HEK293 (cell line): ENCODE results near the gene NHSL2.

ENCODE experiments used
- ELK4 ChIP-seq: IDR thresholded peaks from 2 replicates; pipeline ENCODE4 v1.6.1; 2011; ENCODE audit warnings: mild to moderate bottlenecking, low read depth, low read length, borderline replicate concordance
- GLIS2 ChIP-seq: fragments of 450-650 bp; formaldehyde crosslinking; IDR thresholded peaks from 2 replicates; pipeline ENCODE4 v1.5.1; 2016; ENCODE audit warnings: missing biosample characterization, missing genetic modification characterization
- KLF17 ChIP-seq: fragments of 450-650 bp; formaldehyde crosslinking; IDR thresholded peaks from 2 replicates; pipeline ENCODE4 v1.5.1; 2016; ENCODE audit warnings: missing biosample characterization, missing genetic modification characterization
- KLF9 ChIP-seq: fragments of 450-650 bp; formaldehyde crosslinking; IDR thresholded peaks from 2 replicates; pipeline ENCODE4 v1.5.1; 2016; ENCODE audit warnings: missing biosample characterization, missing genetic modification characterization, low read depth
- RBAK ChIP-seq: fragments of 450-650 bp; formaldehyde crosslinking; IDR thresholded peaks from 2 replicates; pipeline ENCODE4 v1.5.1; 2016; ENCODE audit warnings: missing biosample characterization, missing genetic modification characterization
- SETDB1 ChIP-seq: IDR thresholded peaks from one replicate; pipeline ENCODE4 v1.6.1; 2017; ENCODE audit warnings: mild to moderate bottlenecking, low read length, moderate library complexity, mixed read lengths; ENCODE audit not compliant: insufficient read length
- SP2 ChIP-seq: fragments of 450-650 bp; formaldehyde crosslinking; IDR thresholded peaks from 2 replicates; pipeline ENCODE4 v1.5.1; 2016; ENCODE audit warnings: missing biosample characterization, missing genetic modification characterization
- WT1 ChIP-seq: fragments of 450-650 bp; formaldehyde crosslinking; IDR thresholded peaks from 2 replicates; pipeline ENCODE4 v1.5.1; 2016; ENCODE audit warnings: missing biosample characterization, missing genetic modification characterization
- ZBTB21 ChIP-seq: fragments of 450-650 bp; formaldehyde crosslinking; IDR thresholded peaks from 2 replicates; pipeline ENCODE4 v1.5.1; 2017; ENCODE audit warnings: missing biosample characterization, missing genetic modification characterization
- ZFP41 ChIP-seq: fragments of 450-650 bp; formaldehyde crosslinking; IDR thresholded peaks from 2 replicates; pipeline ENCODE4 v1.5.1; 2016; ENCODE audit warnings: missing biosample characterization, missing genetic modification characterization, borderline replicate concordance
- ZNF140 ChIP-seq: fragments of 450-650 bp; formaldehyde crosslinking; IDR thresholded peaks from 2 replicates; pipeline ENCODE4 v1.5.1; 2016; ENCODE audit warnings: missing biosample characterization, missing genetic modification characterization
- ZNF157 ChIP-seq: fragments of 450-650 bp; formaldehyde crosslinking; IDR thresholded peaks from 2 replicates; pipeline ENCODE4 v1.5.1; 2016; ENCODE audit warnings: missing biosample characterization, missing genetic modification characterization
- ZNF16 ChIP-seq: fragments of 450-650 bp; formaldehyde crosslinking; IDR thresholded peaks from 2 replicates; pipeline ENCODE4 v1.5.1; 2016; ENCODE audit warnings: low read depth, missing biosample characterization, missing genetic modification characterization
- ZNF19 ChIP-seq: fragments of 450-650 bp; formaldehyde crosslinking; IDR thresholded peaks from 2 replicates; pipeline ENCODE4; 2016; ENCODE audit warnings: missing biosample characterization, missing genetic modification characterization, low read depth
- ZNF211 ChIP-seq: fragments of 450-650 bp; formaldehyde crosslinking; IDR thresholded peaks from 2 replicates; pipeline ENCODE4 v1.5.1; 2016; ENCODE audit warnings: low read depth, missing biosample characterization, missing genetic modification characterization
- ZNF23 ChIP-seq: fragments of 450-650 bp; formaldehyde crosslinking; IDR thresholded peaks from 2 replicates; pipeline ENCODE4 v1.5.1; 2016; ENCODE audit warnings: missing biosample characterization, missing genetic modification characterization, borderline replicate concordance
- ZNF239 ChIP-seq: fragments of 450-650 bp; formaldehyde crosslinking; IDR thresholded peaks from 2 replicates; pipeline ENCODE4 v1.5.1; 2016; ENCODE audit warnings: missing biosample characterization, missing genetic modification characterization
- ZNF26 ChIP-seq: fragments of 450-650 bp; formaldehyde crosslinking; IDR thresholded peaks from 2 replicates; pipeline ENCODE4 v1.5.1; 2016; ENCODE audit warnings: missing biosample characterization, missing genetic modification characterization
- ZNF280D ChIP-seq: fragments of 450-650 bp; formaldehyde crosslinking; IDR thresholded peaks from 2 replicates; pipeline ENCODE4 v1.5.1; 2016; ENCODE audit warnings: missing biosample characterization, missing genetic modification characterization
- ZNF37A ChIP-seq: fragments of 450-650 bp; IDR thresholded peaks from 2 replicates; pipeline ENCODE4 v1.5.1; 2018; ENCODE audit warnings: missing biosample characterization, missing genetic modification characterization
- ZNF426 ChIP-seq: fragments of 450-650 bp; formaldehyde crosslinking; IDR thresholded peaks from 2 replicates; pipeline ENCODE4 v1.5.1; 2017; ENCODE audit warnings: missing biosample characterization, missing genetic modification characterization, mild to moderate bottlenecking, inconsistent platforms, moderate library complexity
- ZNF513 ChIP-seq: fragments of 450-650 bp; IDR thresholded peaks from 2 replicates; pipeline ENCODE4 v1.5.1; 2018; ENCODE audit warnings: missing biosample characterization, missing genetic modification characterization
- ZNF555 ChIP-seq: fragments of 450-650 bp; formaldehyde crosslinking; conservative IDR thresholded peaks from 2 replicates; pipeline ENCODE4 v1.5.1; 2017; ENCODE audit warnings: missing biosample characterization, mild to moderate bottlenecking, missing genetic modification characterization, inconsistent platforms
- ZNF558 ChIP-seq: fragments of 450-650 bp; formaldehyde crosslinking; IDR thresholded peaks from 2 replicates; pipeline ENCODE4 v1.5.1; 2016; ENCODE audit warnings: missing biosample characterization, missing genetic modification characterization
- ZNF571 ChIP-seq: fragments of 450-650 bp; formaldehyde crosslinking; IDR thresholded peaks from 2 replicates; pipeline ENCODE4 v1.5.0; 2017; ENCODE audit warnings: missing biosample characterization, missing genetic modification characterization
- ZNF585B ChIP-seq: fragments of 450-650 bp; formaldehyde crosslinking; IDR thresholded peaks from 2 replicates; pipeline ENCODE4 v1.5.1; 2016; ENCODE audit warnings: missing biosample characterization, missing genetic modification characterization
- ZNF639 ChIP-seq: fragments of 450-650 bp; formaldehyde crosslinking; IDR thresholded peaks from 2 replicates; pipeline ENCODE4 v1.5.1; 2016; ENCODE audit warnings: missing biosample characterization, missing genetic modification characterization
- ZNF664 ChIP-seq: fragments of 450-650 bp; formaldehyde crosslinking; IDR thresholded peaks from 2 replicates; pipeline ENCODE4 v1.5.1; 2016; ENCODE audit warnings: missing biosample characterization, missing genetic modification characterization
- ZSCAN5A ChIP-seq: fragments of 450-650 bp; formaldehyde crosslinking; IDR thresholded peaks from 2 replicates; pipeline ENCODE4 v1.5.1; 2016; ENCODE audit warnings: missing biosample characterization, missing genetic modification characterization

The NHSL2 gene

GRCh38 chrX:71910986-71911730, 513 bp downstream of the NHSL2 start (continued):
- TF ChIP-seq ZNF280D (tag by site-specific recombination) (no peak), KLF9 (tag by site-specific recombination) (peak; percentile 37; the same call in 1 of the 2 replicates), ZNF558 (tag by site-specific recombination) (no peak), WT1 (tag by site-specific recombination) (peak; percentile 37), ZNF211 (tag by site-specific recombination) (no peak), ZNF37A (tag by site-specific recombination) (no peak), ZSCAN5A (tag by site-specific recombination) (0 out of 2 replicates have a peak, but pooled peaks have one; percentile 7), ZNF19 (tag by site-specific recombination) (no peak), RBAK (tag by site-specific recombination) (no peak), KLF17 (tag by site-specific recombination) (0 out of 2 replicates have a peak, but pooled peaks have one; percentile 19), ZFP41 (tag by site-specific recombination) (no peak), ZNF26 (tag by site-specific recombination) (no peak), ZNF239 (tag by site-specific recombination) (no peak), ZNF571 (tag by site-specific recombination) (no peak), ZNF23 (tag by site-specific recombination) (no peak), ZNF664 (tag by site-specific recombination) (no peak), ZBTB21 (no peak), ELK4 (no peak), ZNF555 (no peak), ZNF140 (tag by site-specific recombination) (no peak), ZNF639 (no peak), ZNF585B (tag by site-specific recombination) (no peak), SP2 (tag by site-specific recombination) (peak; percentile 81), ZNF426 (tag by site-specific recombination) (no peak), SETDB1 (no peak), GLIS2 (tag by site-specific recombination) (peak; percentile 79), ZNF513 (tag by site-specific recombination) (0 out of 2 replicates have a peak, but pooled peaks have one; percentile 14), ZNF157 (no peak), ZNF16 (tag by site-specific recombination) (no peak)
